HG03097 (cell line): Measurements from ENCODE around the gene EPHB6.

Experiments used
- ATAC-seq: cut with Tn5 transposase; IDR thresholded peaks from one replicate; pipeline ENCODE4 v1.9.1; 2021; ENCODE audit not compliant: unreplicated experiment, low FRiP score

The EPHB6 gene

GRCh38 chr7:142916508-142916907 is 61.6 kb downstream of the EPHB6 start:
- no peak for ATAC-seq

- no peak for ATAC-seq
Measured at GRCh38 chr7:142917447-142917846, 62.6 kb downstream of the EPHB6 start.

GRCh38 chr7:142918901-142919300 is 64.0 kb downstream of the EPHB6 start:
- ATAC-seq = no peak

GRCh38 chr7:142919656-142920055 is 64.8 kb downstream of the EPHB6 start:
- ATAC-seq = no peak
